T-helper 9 cell (primary cell): ENCODE measurements around the gene PTPRN2.
"Not testable (repeated sequence)": the region's sequence is repeated elsewhere in the genome, so short reads cannot be mapped to it uniquely, and the experiment has no call there.

ENCODE experiments used
- DNase-seq: peaks from one replicate; pipeline ENCODE4 v3.0.0-alpha.2; 2020

Gene PTPRN2

GRCh38 chr7:157754416-157754790 lies 833.2 kb downstream of the PTPRN2 start:
- no peak for DNase-seq

- no peak for DNase-seq
Measured at GRCh38 chr7:157753713-157754415, 833.8 kb downstream of the PTPRN2 start.

GRCh38 chr7:157752832-157753291 lies 834.8 kb downstream of the PTPRN2 start:
- no peak for DNase-seq

DNA sequence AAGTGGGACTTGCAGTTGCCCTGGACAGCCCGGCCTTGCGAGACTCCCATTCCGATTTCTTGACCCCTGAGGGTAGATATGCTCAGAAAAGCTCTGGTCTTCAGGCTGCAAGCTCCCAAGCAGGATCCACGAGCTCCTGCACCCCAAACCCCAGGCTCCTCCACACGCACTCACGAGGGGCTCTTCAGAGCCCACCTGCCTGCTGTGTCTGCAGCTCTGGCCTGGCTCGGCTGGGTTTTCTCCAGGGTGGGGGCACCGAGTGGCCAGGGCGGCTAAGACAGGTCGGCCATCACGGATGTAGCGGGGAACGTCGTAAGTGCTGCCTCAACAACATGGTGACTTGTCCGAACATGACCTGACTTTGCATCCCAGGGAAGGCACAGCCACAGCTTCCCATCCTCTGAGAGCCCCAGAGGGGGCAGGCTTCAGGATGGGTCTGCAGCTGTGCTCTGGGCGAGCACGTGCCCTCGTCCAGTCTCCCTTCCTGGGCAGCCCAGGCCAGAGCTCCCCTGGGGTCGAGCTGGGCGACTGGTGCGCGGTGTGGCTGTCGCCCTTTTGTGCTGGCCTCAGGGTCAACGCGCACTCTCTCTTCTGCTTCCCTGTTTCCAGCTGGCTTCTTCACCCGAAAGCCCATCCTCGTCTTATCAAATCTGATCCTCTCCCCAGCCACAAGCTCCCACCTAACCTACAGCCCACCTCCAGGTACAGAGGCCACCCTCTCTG lies 835.5 kb downstream of the PTPRN2 start:
- no peak for DNase-seq

DNA sequence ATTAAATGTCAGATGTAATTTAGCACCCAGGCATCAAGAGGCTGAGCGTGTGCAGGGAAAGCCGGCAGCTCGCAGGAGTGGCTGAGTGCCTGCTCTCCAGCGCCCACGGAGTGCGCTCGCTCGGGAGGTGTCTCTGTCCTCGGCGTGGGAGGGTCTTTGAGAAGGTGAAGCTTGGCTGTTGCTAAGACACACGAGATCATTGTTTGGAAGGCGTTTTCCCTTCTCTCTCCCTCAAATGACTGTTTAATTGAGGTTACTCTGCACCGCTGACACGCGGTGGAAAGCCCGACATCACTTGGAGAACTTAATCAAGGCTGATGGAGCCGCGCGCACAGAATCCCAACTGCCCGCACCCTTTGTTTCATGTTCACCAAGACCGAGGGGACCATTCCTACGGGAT lies 836.2 kb downstream of the PTPRN2 start:
- no peak for DNase-seq

GRCh38 chr7:157750291-157750690 lies 837.3 kb downstream of the PTPRN2 start:
- DNase-seq: no peak

DNA sequence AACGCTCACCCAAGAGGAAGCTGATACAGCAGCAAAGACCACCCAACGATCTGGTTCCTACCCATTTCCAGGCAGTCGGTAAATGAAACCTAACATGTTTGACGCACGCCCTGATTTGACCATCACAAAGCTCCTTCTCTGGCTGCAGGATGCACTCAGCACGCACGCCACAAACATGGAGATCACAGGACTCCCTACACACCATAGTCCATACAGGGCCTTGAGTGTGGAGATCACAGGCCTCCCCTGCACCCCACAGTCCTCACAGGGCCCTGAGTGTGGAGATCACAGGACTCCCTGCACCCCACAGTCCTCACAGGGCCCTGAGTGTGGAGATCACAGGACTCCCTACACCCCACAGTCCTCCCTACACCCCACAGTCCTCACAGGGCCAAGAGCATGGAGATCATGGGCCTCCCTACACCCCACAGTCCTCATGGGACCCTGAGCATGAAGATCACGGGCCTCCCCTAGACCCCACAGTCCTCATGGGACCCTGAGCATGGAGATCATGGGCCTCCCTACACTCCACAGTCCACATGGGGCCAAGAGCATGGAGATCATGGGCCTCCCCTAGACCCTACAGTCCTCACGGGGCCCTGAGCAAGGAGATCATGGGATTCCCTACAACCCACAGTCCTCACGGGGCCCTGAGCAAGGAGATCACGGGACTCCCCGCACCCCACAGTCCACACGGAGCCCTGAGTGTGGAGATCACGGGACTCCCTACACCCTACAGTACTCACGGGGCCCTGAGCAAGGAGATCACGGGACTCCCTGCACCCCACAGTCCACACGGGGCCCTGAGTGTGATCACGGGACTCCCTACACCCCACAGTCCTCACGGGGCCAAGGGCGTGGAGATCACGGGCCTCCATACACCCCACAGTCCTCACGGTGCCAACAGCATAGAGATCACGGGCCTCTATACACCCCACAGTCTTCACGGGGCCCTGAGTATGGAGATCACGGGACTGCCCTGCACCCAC lies 841.6 kb downstream of the PTPRN2 start:
- no peak for DNase-seq

DNA sequence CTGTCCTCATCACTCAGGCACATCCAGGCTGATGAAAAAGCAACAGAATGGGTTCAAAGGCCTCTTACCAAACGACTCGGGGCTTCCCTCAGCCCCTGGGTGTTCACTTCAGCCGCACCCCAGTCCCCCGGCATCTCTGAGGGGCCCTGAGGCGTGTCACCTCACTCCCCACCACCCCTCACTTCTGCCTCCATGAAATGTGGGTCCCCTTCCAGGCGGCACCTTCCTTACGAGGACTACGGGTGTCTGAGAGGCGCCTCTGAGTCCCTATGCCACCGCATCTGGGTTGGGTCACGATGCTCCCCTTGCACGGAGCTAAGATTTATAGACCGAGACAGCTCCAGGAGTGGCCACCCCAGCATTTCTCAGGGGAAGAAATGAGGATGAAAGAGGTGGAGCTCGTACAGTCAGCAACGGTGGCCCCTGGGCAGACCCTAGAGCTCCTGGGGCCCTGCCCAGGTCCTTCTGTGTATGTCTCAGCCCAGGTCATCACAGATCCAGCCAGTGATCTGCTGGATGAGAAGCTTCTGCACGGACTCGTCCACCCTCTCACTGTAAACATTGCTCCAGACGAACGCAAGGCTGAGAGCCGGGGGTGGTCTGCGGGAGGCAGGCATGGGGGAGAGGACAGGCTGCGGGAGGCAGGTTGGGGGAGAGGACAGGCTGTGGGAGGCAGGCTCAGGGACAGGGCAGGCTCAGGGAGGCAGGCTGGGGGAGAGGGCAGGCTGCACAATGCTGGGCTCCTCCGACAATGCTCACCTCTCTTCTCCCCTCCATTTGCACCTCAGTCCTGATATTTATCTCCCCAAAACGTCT lies 842.6 kb downstream of the PTPRN2 start:
- DNase-seq: no peak

GRCh38 chr7:157743781-157744525 lies 843.7 kb downstream of the PTPRN2 start:
- DNase-seq: no peak

DNA sequence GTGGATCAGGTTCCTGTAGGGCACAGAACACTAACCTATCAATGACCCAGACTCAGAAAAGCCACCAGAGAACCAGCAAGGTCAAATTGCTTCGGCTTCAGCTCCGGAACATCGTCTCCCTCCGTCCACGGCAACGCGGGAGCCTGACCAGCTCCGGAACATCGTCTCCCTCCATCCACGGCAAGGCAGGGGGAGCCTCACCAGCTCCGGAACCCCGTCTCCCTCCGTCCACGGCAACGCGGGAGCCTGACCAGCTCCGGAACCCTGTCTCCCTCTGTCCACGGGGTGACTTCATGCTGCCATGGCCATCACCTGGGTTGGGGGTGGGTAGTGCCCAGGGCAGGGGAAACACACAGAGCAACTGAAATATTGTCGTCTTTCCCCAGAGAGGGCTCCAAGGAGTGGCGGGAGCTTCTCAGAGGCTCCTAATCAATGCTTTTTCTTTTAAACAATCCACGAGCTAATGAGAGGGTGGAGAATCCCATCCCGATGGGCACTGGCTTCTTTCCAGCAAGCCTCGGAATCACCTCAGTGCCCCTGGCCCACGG lies 847.3 kb downstream of the PTPRN2 start:
- DNase-seq: no peak

GRCh38 chr7:157739650-157740049 lies 848.0 kb downstream of the PTPRN2 start:
- DNase-seq: no peak

DNA sequence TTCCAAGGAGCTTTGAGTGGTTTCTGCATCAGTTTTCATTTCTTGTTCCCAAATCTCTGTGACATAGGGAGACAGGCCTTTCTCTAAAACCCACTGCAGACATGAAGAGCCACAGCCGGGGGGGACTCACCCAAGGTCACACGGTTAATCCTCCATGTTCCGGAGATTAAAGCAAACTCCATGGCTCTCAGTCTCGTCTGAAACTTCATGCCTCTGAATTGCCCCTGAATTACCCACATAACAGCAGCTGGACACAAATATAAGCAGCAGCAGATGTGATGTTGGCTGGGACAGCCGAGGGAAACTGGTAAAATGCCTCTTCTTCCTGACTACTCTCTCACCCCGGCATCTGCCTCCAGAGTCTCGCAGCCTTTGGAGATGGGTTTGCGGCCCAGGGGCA lies 848.6 kb downstream of the PTPRN2 start:
- no peak for DNase-seq

DNA sequence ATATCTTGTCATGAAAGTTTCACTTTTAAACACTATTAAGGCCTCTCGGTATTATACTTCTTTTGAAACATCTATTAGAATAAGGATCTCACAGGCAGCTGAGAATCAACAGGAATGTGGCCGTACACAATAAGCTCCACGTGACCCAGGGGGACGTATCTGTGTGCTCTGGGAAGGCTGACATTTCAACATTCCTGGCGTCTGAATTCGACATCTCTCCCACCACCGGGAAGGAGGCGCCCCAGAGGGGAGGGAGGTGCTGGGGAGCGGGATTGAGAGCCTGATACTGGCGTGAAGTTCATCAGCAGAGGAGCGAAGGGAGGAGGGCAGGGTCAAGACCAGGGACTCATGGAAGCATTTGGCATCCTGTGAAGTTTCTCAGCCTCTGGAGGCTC lies 849.6 kb downstream of the PTPRN2 start:
- no peak for DNase-seq

DNA sequence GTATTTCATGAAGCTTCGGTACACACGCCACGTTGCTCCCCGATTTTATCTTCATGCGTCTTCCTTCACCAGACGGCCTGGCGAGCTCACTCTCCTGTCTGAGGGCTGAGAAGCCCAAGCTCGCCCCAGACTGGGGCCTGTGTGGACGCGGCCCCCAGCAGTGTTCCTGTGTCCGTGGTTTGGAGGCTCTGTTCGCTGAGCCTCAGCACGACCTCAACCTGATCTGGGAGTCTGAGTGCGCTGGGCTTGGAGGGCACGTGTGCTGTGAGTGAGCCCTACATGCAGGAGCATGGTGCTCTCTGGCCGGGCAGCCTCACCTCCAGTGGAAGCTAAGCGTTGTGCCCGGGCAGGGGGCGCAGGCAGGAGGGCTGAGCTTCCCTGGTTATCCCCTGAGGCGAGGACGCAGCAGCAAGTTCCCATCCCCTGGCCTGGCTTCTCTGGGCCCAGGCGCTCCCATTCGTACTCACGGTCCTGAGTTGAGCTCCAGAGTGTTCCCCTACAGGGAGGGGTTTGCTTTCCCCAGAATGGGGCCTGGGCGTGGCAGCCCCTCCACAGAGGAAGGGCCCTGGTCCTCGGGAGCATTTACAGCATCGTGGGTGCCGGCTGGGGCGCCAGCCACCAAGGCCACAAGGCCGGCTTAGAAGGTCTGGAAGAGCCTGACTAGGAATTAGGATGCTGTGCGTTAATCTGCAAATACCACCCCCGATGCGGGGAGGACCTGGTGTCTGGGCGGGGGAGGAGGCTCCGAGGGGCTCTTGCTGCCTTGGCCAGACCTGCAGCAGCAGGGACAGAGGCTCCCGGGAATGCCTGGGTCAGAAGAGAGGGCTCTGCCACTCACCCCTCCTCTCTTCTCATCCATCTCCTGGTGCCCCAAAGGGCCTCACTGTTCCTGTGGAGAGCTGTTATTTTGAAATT lies 850.2 kb downstream of the PTPRN2 start:
- no peak for DNase-seq

DNA sequence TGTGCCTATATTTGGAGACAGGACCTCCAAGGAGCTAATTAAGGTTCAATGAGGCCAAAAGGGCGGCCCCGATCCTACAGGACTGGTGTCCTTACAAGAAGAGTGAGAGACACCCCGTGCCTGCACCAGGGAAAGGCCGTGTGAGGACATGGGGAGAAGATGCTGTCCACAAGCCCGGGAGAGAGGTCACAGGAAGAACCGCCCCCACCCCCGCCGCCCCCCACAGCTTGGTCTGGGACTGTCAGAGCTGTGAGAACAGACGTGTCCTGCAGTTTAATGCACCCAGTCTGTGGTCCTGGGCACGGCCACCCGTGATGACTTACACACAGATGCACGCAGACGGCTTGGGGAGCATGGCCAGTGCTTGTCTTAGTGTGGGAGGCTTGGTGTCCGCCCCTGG lies 851.3 kb downstream of the PTPRN2 start:
- no peak for DNase-seq

DNA sequence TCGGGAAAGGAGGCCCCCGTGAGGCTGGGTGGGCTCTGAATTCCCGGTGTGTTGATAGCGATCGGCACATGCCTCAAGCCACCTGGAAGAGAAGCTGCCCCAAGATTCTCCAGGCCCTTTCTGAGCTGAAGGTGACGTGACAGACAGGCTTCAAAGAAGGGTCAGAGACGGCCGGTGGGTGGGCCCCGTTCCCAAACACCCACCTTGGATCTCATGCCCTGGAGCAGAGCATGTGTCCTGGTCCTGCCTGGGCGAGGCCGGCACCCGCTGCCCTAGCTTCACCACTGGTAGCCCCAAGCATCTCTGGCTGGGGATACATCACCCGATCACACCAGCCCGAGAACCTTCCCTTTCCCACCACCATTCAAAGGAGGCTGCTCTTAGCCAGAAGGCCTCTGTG lies 851.8 kb downstream of the PTPRN2 start:
- DNase-seq: no peak

- DNase-seq: no peak
Measured at GRCh38 chr7:157734676-157735640, 852.7 kb downstream of the PTPRN2 start.

- not testable (repeated sequence) for DNase-seq
Measured at GRCh38 chr7:157733760-157734395, 853.7 kb downstream of the PTPRN2 start.
